ENCODE results near the gene BRI3.

GRCh38 chr7:98287486-98287959 is 6.0 kb downstream of the BRI3 start:
- TF ChIP-seq, protein P1, sequence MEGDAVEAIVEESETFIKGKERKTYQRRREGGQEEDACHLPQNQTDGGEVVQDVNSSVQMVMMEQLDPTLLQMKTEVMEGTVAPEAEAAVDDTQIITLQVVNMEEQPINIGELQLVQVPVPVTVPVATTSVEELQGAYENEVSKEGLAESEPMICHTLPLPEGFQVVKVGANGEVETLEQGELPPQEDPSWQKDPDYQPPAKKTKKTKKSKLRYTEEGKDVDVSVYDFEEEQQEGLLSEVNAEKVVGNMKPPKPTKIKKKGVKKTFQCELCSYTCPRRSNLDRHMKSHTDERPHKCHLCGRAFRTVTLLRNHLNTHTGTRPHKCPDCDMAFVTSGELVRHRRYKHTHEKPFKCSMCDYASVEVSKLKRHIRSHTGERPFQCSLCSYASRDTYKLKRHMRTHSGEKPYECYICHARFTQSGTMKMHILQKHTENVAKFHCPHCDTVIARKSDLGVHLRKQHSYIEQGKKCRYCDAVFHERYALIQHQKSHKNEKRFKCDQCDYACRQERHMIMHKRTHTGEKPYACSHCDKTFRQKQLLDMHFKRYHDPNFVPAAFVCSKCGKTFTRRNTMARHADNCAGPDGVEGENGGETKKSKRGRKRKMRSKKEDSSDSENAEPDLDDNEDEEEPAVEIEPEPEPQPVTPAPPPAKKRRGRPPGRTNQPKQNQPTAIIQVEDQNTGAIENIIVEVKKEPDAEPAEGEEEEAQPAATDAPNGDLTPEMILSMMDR (IDR thresholded peaks at IDR 0.05), result no peak
- TF ChIP-seq SIN3A (IDR thresholded peaks at IDR 0.05; ENCODE audit: borderline replicate concordance, insufficient read depth, low read depth, low read length) (no peak), POLR2AphosphoS5 (IDR thresholded peaks at IDR 0.05; ENCODE audit: low read depth, low read length) (no peak)
- TF ChIP-seq, protein P2, sequence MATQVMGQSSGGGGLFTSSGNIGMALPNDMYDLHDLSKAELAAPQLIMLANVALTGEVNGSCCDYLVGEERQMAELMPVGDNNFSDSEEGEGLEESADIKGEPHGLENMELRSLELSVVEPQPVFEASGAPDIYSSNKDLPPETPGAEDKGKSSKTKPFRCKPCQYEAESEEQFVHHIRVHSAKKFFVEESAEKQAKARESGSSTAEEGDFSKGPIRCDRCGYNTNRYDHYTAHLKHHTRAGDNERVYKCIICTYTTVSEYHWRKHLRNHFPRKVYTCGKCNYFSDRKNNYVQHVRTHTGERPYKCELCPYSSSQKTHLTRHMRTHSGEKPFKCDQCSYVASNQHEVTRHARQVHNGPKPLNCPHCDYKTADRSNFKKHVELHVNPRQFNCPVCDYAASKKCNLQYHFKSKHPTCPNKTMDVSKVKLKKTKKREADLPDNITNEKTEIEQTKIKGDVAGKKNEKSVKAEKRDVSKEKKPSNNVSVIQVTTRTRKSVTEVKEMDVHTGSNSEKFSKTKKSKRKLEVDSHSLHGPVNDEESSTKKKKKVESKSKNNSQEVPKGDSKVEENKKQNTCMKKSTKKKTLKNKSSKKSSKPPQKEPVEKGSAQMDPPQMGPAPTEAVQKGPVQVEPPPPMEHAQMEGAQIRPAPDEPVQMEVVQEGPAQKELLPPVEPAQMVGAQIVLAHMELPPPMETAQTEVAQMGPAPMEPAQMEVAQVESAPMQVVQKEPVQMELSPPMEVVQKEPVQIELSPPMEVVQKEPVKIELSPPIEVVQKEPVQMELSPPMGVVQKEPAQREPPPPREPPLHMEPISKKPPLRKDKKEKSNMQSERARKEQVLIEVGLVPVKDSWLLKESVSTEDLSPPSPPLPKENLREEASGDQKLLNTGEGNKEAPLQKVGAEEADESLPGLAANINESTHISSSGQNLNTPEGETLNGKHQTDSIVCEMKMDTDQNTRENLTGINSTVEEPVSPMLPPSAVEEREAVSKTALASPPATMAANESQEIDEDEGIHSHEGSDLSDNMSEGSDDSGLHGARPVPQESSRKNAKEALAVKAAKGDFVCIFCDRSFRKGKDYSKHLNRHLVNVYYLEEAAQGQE (IDR thresholded peaks at IDR 0.05; ENCODE audit: insufficient read depth in 1 of 2, low read depth in 2 of 2, low read length in 1 of 2), result no peak
